C4-2B (cell line): ENCODE measurements around the gene GNAS-AS1.

Experiments
- ZFX ChIP-seq: fragments of 450-650 bp; IDR thresholded peaks from 2 replicates; pipeline ENCODE4 v1.6.1; 2017
- TF ChIP-seq, protein P1 (sequence below): fragments of 450-650 bp; conservative IDR thresholded peaks from 2 replicates; pipeline ENCODE4 v1.5.1; 2017; ENCODE audit warnings: mild to moderate bottlenecking

DNA sequence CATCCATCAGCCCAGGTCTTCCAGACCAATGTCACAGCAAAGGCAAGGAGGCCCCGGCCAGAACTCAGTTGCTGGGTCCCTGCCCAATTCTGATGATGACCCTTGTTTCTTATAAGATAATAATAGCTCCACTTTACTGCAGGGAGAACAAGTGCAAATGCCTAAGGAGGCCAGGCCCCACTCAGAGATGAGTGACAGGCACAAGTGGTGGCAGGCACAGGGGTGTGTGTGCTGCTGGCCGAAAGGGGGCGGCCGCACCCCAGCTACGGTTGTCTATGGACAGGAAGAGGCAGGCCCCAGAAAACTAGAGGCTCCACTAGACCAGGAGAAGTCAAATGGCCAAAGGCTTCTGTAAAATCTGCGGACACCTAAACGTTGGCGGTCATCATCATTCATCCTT is 28.6 kb downstream of the GNAS-AS1 start:
- TF ChIP-seq, protein P1, sequence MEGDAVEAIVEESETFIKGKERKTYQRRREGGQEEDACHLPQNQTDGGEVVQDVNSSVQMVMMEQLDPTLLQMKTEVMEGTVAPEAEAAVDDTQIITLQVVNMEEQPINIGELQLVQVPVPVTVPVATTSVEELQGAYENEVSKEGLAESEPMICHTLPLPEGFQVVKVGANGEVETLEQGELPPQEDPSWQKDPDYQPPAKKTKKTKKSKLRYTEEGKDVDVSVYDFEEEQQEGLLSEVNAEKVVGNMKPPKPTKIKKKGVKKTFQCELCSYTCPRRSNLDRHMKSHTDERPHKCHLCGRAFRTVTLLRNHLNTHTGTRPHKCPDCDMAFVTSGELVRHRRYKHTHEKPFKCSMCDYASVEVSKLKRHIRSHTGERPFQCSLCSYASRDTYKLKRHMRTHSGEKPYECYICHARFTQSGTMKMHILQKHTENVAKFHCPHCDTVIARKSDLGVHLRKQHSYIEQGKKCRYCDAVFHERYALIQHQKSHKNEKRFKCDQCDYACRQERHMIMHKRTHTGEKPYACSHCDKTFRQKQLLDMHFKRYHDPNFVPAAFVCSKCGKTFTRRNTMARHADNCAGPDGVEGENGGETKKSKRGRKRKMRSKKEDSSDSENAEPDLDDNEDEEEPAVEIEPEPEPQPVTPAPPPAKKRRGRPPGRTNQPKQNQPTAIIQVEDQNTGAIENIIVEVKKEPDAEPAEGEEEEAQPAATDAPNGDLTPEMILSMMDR: no peak
- TF ChIP-seq ZFX: no peak
